IPS DF 4.7 (cell line): ENCODE measurements around the gene ZBTB8A.
"Not testable (repeated sequence)": the region's sequence is repeated elsewhere in the genome, so short reads cannot be mapped to it uniquely, and the experiment has no call there.

Source experiments
- DNase-seq: peaks from one replicate; pipeline ENCODE4 v3.0.0-alpha.2; 2013; ENCODE audit warnings: low spot score; ENCODE audit errors: extremely low read depth

Gene ZBTB8A

GRCh38 chr1:32619701-32620485 is 80.7 kb downstream of the ZBTB8A start:
- DNase-seq, result no peak

- no peak for DNase-seq
Measured at GRCh38 chr1:32622205-32622604, 83.0 kb downstream of the ZBTB8A start.

GRCh38 chr1:32622806-32623681 is 83.8 kb downstream of the ZBTB8A start:
- DNase-seq, result no peak

- no peak for DNase-seq
Measured at GRCh38 chr1:32623775-32624174, 84.5 kb downstream of the ZBTB8A start.

GRCh38 chr1:32626176-32626575 is 86.9 kb downstream of the ZBTB8A start:
- DNase-seq, result no peak

- DNase-seq, result no peak
Measured at GRCh38 chr1:32627596-32628162, 88.5 kb downstream of the ZBTB8A start.

GRCh38 chr1:32630173-32630572 is 90.9 kb downstream of the ZBTB8A start:
- not testable (repeated sequence) for DNase-seq

- DNase-seq, result no peak
Measured at GRCh38 chr1:32632829-32633228, 93.6 kb downstream of the ZBTB8A start.

- DNase-seq, result no peak
Measured at GRCh38 chr1:32635508-32636277, 96.5 kb downstream of the ZBTB8A start.

GRCh38 chr1:32636914-32637645 is 97.9 kb downstream of the ZBTB8A start:
- no peak for DNase-seq

GRCh38 chr1:32639489-32640075 is 100.4 kb downstream of the ZBTB8A start:
- DNase-seq, result no peak

GRCh38 chr1:32642292-32642827 is 103.1 kb downstream of the ZBTB8A start:
- DNase-seq, result not testable (repeated sequence)

- DNase-seq, result no peak
Measured at GRCh38 chr1:32644426-32644825, 105.2 kb downstream of the ZBTB8A start.

GRCh38 chr1:32647308-32648134 is 108.3 kb downstream of the ZBTB8A start:
- no peak for DNase-seq

- peak; percentile 83 for DNase-seq
Measured at GRCh38 chr1:32650248-32650751, 111.1 kb downstream of the ZBTB8A start, which contains the start of gene ZBTB8OS. Gene ZBTB8OS (minus strand): TSS chr1:32650550. CDS start chr1:32650529, 21 bp downstream.

GRCh38 chr1:32650752-32651460 is 111.7 kb downstream of the ZBTB8A start, which contains the start of gene RBBP4:
Gene RBBP4 (plus strand): TSS chr1:32651208. CDS start chr1:32651307, 99 bp downstream.
- DNase-seq, result peak; percentile 78

GRCh38 chr1:32651461-32652073 is 112.3 kb downstream of the ZBTB8A start:
- no peak for DNase-seq
